K562 (cell line): ENCODE measurements around the gene EHD2. TPM values are rescaled to one million over a fixed set of nuclear protein-coding genes. Genes with fewer than 3 reads are reported as not detected.

Experiments used
- ATAC-seq: fragments of 200-7000 bp; cut with Tn5 transposase; 3 replicates; pipeline ENCODE4 v1.9.1; 2020; ENCODE audit warnings: moderate library complexity
- BruUV-seq: library from RNA; stranded (reverse); fragments of 400-500 nt; replicated peaks from 2 replicates; lab custom pipeline; 2021; lab: Mats Ljungman, UMichigan
- CTCF ChIA-PET: fragments of 300-600 bp; formaldehyde crosslinking; extraction: SDS; loops from one replicate; lab custom pipeline; 2021; ENCODE audit warnings: low intra/inter-chr PET ratio; lab: Yijun Ruan, JAX
- POLR2A ChIA-PET: fragments of 300-600, 350-650 bp; sonication (Branson Sonifier 250); formaldehyde crosslinking; extraction: SDS; loops from one replicate; lab custom pipeline; 2021; ENCODE audit warnings: antibody characterized with exemption, inconsistent platforms; lab: Yijun Ruan, JAX
- DNase-seq, 4 experiments: peaks; one replicate each; pipeline versions ENCODE4 v3.0.0 to v3.0.0-alpha.2; 2011 to 2018; ENCODE audit warnings: low spot score in 3 of 4, mixed read lengths in 3 of 4; ENCODE audit errors: extremely low read depth in 1 of 4
- FAIRE-seq: peaks from 2 replicates; lab custom pipeline; 2011; peaks lifted over from hg19 to GRCh38; lab: Jason Lieb, UNC
- H2AFZ ChIP-seq: 2 replicates; pipeline ENCODE4 v1.6.0; 2011; ENCODE audit warnings: low read depth, low read length, control low read depth, inconsistent platforms
- H3K27ac ChIP-seq: fragments of 200-600 bp; 3 replicates; pipeline ENCODE4 v1.8.0; 2011; ENCODE audit warnings: low read depth, mild to moderate bottlenecking, control low read depth, inconsistent platforms, low read length, moderate library complexity, mixed read lengths; ENCODE audit errors: extremely low read depth
- H3K27me3 ChIP-seq, 2 experiments: fragments of 300-600 bp in 1 of 2; 2 replicates in 1 of 2; 3 replicates in 1 of 2; pipeline versions ENCODE4 v1.6.0 to v1.8.0; 2011; ENCODE audit warnings: inconsistent platforms in 2 of 2, low read length in 2 of 2, mild to moderate bottlenecking in 1 of 2, mixed read lengths in 1 of 2, moderate library complexity in 1 of 2; ENCODE audit not compliant: control insufficient read depth in 2 of 2, insufficient read depth in 2 of 2
- H3K36me3 ChIP-seq: fragments of 300-600 bp; 3 replicates; pipeline ENCODE4 v1.8.0; 2011; ENCODE audit warnings: mild to moderate bottlenecking, low read length, inconsistent platforms; ENCODE audit not compliant: control insufficient read depth, insufficient read depth
- H3K4me1 ChIP-seq, 2 experiments: fragments of 200-600 bp in 1 of 2; replicated peaks in 1 of 2; 2 replicates in 1 of 2; 3 replicates in 1 of 2; pipeline versions ENCODE4 v1.5.1 to v1.8.0; 2011; ENCODE audit warnings: inconsistent platforms in 2 of 2, low read length in 2 of 2, mild to moderate bottlenecking in 1 of 2, mixed read lengths in 1 of 2, moderate library complexity in 1 of 2; ENCODE audit not compliant: control insufficient read depth in 2 of 2, insufficient read depth in 2 of 2
- H3K4me2 ChIP-seq: 2 replicates; pipeline ENCODE4 v1.6.1; 2011; ENCODE audit warnings: low read length, control low read depth, inconsistent platforms, mixed read lengths; ENCODE audit not compliant: insufficient read depth
- H3K4me3 ChIP-seq: fragments of 200-600 bp; sonication (generic), shearing (Covaris generic); 2 replicates; pipeline ENCODE4 v1.5.1; 2016; ENCODE audit warnings: control low read depth, inconsistent platforms
- H3K79me2 ChIP-seq: fragments of 200-600 bp; 3 replicates; pipeline ENCODE4 v1.8.0; 2011; ENCODE audit warnings: low read length, inconsistent platforms; ENCODE audit not compliant: control insufficient read depth, insufficient read depth
- H3K9ac ChIP-seq, 2 experiments: 2 replicates each; pipeline versions ENCODE4 v1.6.0 to v1.6.1; 2011; ENCODE audit warnings: low read depth in 2 of 2, low read length in 2 of 2, control low read depth in 1 of 2, inconsistent platforms in 1 of 2, mild to moderate bottlenecking in 1 of 2, mixed read lengths in 1 of 2; ENCODE audit not compliant: insufficient read depth in 1 of 2
- H3K9me1 ChIP-seq: one replicate; pipeline ENCODE4 v1.6.0; 2011; ENCODE audit warnings: inconsistent platforms, mild to moderate bottlenecking, low read length, moderate library complexity; ENCODE audit not compliant: control insufficient read depth, insufficient read depth
- H3K9me3 ChIP-seq: replicated peaks from 2 replicates; pipeline ENCODE4 v1.5.1; 2011; ENCODE audit warnings: low read depth, low read length, inconsistent platforms; ENCODE audit not compliant: control insufficient read depth, insufficient read depth
- H4K20me1 ChIP-seq: replicated peaks from 2 replicates; pipeline ENCODE4 v1.6.1; 2011; ENCODE audit warnings: low read length, inconsistent platforms, mixed read lengths; ENCODE audit not compliant: control insufficient read depth, insufficient read depth
- CEBPB ChIP-seq: fragments of 450-650 bp; IDR thresholded peaks from 2 replicates; pipeline ENCODE4 v1.6.1; 2016; ENCODE audit warnings: missing genetic modification characterization, missing compliant biosample characterization
- POLR2G ChIP-seq: fragments of 200-400 bp; formaldehyde crosslinking; IDR thresholded peaks from 2 replicates; pipeline ENCODE4 v1.6.1; 2017; ENCODE audit warnings: low read depth, mild to moderate bottlenecking, antibody characterized with exemption, low read length, moderate library complexity
- ZBTB11 ChIP-seq, 3 experiments: fragments of 200-800 bp in 1 of 3; fragments of 250-450 bp in 1 of 3; fragments of 450-650 bp in 1 of 3; sonication (Bioruptor Pico) in 1 of 3; sonication (Bioruptor generic) in 1 of 3; formaldehyde crosslinking in 1 of 3; IDR thresholded peaks; 2 replicates each; pipeline versions ENCODE4 v1.6.1 to v1.8.0; 2016 to 2022; ENCODE audit warnings: mild to moderate bottlenecking in 2 of 3, missing genetic modification characterization in 2 of 3, missing compliant biosample characterization in 1 of 3, moderate library complexity in 1 of 3
- WGBS: fragments of 100-300 bp; shearing (Covaris generic); methylation state at CpG from one replicate; pipeline ENCODE4 v1.1.6; 2016; ENCODE audit warnings: low coverage, mixed read lengths; ENCODE audit not compliant: insufficient coverage; ENCODE audit errors: missing lambda C conversion rate; 5-methylcytosine and 5-hydroxymethylcytosine counted together
- in situ Hi-C: fragments of 300-500 bp; cut with MboI; formaldehyde crosslinking; loops from 4 replicates; pipeline ENCODE4 v1.15.0; 2018; ENCODE audit warnings: inconsistent platforms, mixed read lengths
- intact Hi-C: fragments of 100-400 bp; cut with micrococcal nuclease; formaldehyde crosslinking; loops from 2 replicates; pipeline ENCODE4 v1.14.2; 2022
- polyA plus RNA-seq, 8 experiments: library from polyadenylated mRNA; depleted of rRNA in 4 of 8; stranded (reverse) in 5 of 8; unstranded in 3 of 8; fragments of >200 nt; fragmentation: Nextera tagmentation in 2 of 8; fragmentation: Illumina TruSeq in 1 of 8; extraction: Ambion mirVana in 2 of 8; extraction: Trizol in 1 of 8; gene quantifications; 2 replicates each; pipeline versions ENCODE4 v1.2.1 to v1.2.3, GENCODE V29; 2011 to 2014; ENCODE audit warnings: inconsistent platforms in 1 of 8, missing spikeins in 1 of 8
- total RNA-seq, 7 experiments: library from RNA; depleted of rRNA in 6 of 7; stranded (reverse); fragments of >200 nt in 6 of 7; fragmentation: Illumina TruSeq in 2 of 7; extraction: Trizol in 2 of 7; gene quantifications; 2 replicates each; pipeline versions ENCODE4 v1.2.1 to v1.2.3, GENCODE V29; 2011 to 2021; ENCODE audit warnings: low replicate concordance in 1 of 7

Gene EHD2
- total and polyA plus RNA-seq, 9 of the 15 experiments (the other 6 are each of a cell fraction or from before 2014, with no cell fraction given), result 1.7 to 32.2 (median 3.0) TPM

DNA sequence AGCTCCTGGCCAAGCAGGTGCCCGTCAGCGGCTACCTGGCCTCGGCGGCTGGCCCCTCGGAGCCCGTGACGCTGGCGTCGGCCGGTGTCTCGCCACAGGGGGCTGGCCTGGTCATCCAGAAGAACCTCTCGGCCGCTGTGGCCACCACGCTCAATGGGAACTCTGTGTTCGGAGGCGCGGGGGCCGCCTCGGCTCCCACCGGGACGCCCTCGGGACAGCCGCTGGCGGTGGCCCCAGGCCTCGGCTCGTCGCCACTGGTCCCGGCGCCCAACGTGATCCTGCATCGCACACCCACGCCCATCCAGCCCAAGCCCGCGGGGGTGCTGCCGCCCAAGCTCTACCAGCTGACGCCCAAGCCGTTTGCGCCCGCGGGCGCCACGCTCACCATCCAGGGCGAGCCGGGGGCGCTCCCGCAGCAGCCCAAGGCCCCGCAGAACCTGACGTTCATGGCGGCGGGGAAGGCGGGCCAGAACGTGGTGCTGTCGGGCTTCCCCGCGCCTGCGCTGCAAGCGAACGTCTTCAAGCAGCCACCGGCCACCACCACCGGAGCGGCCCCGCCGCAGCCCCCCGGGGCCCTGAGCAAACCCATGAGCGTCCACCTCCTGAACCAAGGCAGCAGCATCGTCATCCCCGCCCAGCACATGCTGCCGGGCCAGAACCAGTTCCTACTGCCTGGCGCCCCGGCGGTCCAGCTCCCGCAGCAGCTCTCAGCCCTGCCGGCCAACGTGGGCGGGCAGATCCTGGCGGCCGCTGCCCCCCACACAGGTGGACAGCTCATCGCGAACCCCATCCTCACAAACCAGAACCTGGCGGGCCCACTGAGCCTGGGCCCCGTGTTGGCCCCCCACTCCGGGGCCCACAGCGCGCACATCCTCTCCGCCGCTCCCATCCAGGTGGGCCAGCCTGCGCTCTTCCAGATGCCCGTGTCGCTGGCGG lies 33.0 kb upstream of the EHD2 start:
- in situ Hi-C loops, result no loop called here
- Histone ChIP-seq H3K4me2 (no peak overlapping the region), H3K79me2 (no peaks in the 10 kb centered on the region), H3K27me3 (no peaks in the 10 kb centered on the region), H3K27ac (no peak overlapping the region), H3K4me3 (no peak overlapping the region), H3K4me1 (peaks cover 4 to 13% of the 10 kb centered on the region in 2 experiments; a peak in 4 of 5 replicates), H4K20me1 (0 out of 2 replicates have a peak, but pooled peaks cover 9% of the 10 kb centered on the region), H3K9me3 (no peaks in the 10 kb centered on the region), H3K9ac (no peak overlapping the region), H3K9me1 (peaks cover 2% of the 10 kb centered on the region), H3K36me3 (peaks cover 16% of the 10 kb centered on the region; the same call in 1 of the 3 replicates), H2AFZ (no peak overlapping the region)
- no TSS peak for BruUV-seq
- intact Hi-C loops, result no loop called here
- POLR2A ChIA-PET, result no interaction called here
- FAIRE-seq (no peak), ATAC-seq (no peak), DNase-seq (no peak)
- WGBS, result 98% methylated on average over 43 of the region's 90 CpGs
- TF ChIP-seq CEBPB (tag) (no peak), POLR2G (peak; percentile 35; the same call in 1 of the 2 replicates), ZBTB11 (CRISPR knock-in tag; IDR thresholded peaks at IDR 0.05) (no peak)
- CTCF ChIA-PET, result no interaction called here
